Measurements from ENCODE around the gene PATJ.

PATJ gene

DNA sequence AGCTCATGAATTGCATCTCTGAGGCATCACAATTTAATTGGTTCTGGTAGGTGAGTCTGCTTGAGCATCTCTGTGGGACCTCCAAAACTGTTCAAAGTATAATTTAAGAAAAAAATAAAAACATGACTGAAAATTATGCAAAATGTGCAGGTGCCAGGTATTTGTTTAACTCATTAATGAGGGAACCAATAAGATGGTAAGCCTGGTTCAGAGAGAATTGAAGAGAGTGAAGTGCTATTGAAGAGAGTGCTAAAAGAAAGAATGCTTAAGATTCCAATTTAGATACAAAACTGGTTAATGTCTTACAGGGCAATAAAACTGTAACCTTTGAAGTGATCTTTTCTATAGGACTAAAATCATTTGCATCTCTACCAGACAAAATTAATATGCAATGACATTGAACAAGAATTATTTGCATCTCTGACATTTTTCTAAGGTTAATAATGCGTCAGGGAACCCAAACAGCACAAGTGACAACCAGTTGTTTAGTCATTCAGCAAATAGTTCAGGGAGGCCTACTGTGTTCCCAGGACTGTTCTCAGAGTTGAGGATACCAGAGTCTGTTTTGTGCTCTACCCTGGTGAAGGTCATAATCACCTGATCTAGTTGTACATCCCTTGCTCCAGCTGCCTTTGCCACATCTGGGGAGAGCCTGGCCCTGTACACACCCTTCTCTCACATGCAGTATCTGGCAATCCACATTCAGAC is 183.5 kb downstream of the PATJ start:
- H3K4me3 ChIP-seq (ENCODE audit: low read length): no peak overlapping the region
- TF ChIP-seq, protein P1, sequence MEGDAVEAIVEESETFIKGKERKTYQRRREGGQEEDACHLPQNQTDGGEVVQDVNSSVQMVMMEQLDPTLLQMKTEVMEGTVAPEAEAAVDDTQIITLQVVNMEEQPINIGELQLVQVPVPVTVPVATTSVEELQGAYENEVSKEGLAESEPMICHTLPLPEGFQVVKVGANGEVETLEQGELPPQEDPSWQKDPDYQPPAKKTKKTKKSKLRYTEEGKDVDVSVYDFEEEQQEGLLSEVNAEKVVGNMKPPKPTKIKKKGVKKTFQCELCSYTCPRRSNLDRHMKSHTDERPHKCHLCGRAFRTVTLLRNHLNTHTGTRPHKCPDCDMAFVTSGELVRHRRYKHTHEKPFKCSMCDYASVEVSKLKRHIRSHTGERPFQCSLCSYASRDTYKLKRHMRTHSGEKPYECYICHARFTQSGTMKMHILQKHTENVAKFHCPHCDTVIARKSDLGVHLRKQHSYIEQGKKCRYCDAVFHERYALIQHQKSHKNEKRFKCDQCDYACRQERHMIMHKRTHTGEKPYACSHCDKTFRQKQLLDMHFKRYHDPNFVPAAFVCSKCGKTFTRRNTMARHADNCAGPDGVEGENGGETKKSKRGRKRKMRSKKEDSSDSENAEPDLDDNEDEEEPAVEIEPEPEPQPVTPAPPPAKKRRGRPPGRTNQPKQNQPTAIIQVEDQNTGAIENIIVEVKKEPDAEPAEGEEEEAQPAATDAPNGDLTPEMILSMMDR (IDR thresholded peaks at IDR 0.05; ENCODE audit: insufficient read depth, low read depth, low read length, missing control alignments): no peak
- peak; percentile 55 for DNase-seq (ENCODE audit: low read depth)

DNA sequence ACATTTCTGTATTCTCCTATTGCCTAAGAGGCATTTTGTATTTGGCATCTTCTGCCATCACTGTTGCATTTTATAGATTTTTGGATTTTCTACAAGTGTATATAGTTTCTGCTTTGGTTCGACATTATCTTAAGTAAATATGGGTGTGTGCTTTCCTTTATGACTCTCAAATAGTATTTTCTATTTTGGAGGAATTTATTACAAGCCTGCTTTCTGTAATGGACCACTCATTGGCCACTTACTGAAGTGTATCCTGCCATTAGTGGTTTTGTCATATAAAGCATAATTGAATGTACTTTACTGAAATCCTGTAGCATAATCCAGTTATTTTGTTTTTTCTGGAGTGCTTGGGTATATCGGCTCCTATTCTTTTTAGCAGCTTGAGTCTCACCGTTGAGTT is 184.3 kb downstream of the PATJ start:
- no peak overlapping the region for H3K4me3 ChIP-seq (ENCODE audit: low read length)
- TF ChIP-seq, protein P1 (IDR thresholded peaks at IDR 0.05; ENCODE audit: insufficient read depth, low read depth, low read length, missing control alignments): no peak
- DNase-seq (ENCODE audit: low read depth): no peak

DNA sequence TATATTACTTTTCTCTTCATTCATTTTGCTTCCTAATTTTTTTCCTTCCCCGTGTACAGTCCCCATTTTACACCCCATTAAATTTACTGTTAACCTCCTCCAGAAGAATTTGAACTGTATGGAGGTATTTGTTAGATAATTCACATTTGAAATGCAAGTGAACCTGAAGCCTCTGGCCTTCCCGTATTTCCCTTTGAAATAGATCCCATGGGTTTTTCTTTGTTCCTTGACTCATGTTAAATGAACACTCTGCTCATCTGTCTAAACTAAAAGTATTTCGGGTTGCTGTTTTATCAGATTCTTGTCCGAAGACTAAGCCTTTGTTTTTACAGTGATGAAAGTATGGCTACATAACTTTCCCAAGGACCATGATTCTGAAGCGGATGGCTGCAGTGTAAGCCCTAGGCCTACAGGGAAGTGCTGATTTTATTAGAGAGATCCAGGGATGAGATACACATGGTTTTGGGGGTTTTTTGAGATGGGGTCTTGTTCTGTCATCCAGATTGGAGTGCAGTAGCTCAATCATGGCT is 187.9 kb downstream of the PATJ start:
- no peak for DNase-seq (ENCODE audit: low read depth)
- TF ChIP-seq, protein P1 (IDR thresholded peaks at IDR 0.05; ENCODE audit: insufficient read depth, low read depth, low read length, missing control alignments): no peak
- no peak overlapping the region for H3K4me3 ChIP-seq (ENCODE audit: low read length)

DNA sequence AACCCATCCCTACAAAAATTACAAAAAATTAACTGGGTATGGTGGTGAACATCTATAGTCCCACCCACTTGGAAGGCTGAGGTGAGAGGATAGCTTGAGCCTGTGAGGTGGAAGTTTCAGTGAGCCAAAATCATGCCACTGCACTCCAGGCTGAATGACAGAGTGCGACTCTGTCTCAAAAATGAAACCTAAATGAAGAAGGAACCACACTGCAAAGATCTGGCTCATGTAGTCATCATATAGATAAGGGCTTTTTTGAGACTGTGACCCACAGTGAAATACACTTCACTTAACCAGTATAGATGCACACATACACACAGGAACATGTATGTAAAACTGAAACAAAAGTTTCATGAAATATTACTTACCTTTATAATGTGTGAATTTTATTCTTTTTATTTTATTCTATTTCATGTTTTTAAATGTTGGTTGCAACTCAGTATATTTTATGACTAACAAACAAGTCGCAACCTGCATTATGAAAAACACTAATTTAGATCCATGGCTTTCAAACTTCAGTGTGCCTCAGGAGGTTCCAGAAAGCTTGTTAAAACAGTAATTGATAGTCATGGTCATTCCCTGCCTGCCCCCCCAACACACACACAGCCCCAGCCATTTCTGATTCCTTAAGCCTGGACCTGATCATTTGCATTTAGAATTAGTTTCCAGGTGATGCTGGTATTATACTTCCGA is 189.5 kb downstream of the PATJ start:
- no peak overlapping the region for H3K4me3 ChIP-seq (ENCODE audit: low read length)
- TF ChIP-seq, protein P1 (IDR thresholded peaks at IDR 0.05; ENCODE audit: insufficient read depth, low read depth, low read length, missing control alignments): no peak
- DNase-seq (ENCODE audit: low read depth): peak; percentile 49

DNA sequence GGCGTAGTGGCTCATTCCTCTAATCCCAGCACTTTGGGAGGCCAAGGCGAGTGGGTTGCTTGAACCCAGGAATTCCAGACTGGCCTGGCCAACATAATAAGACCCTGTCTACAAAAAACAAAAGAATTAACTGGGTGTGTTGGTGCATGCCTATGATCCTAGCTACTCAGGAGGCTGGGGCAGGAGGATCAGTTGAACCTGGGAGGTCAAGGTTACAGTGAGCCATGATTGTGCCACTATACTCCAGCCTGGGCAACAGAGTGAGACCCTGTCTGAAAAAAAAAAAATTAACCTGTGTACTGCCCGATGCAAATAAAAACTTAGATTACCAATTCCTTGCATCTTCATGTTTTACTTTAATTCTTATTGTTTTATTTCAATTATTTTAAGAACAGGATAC is 193.2 kb downstream of the PATJ start:
- DNase-seq (ENCODE audit: low read depth): no peak
- TF ChIP-seq, protein P1 (IDR thresholded peaks at IDR 0.05; ENCODE audit: insufficient read depth, low read depth, low read length, missing control alignments): no peak
- no peak overlapping the region for H3K4me3 ChIP-seq (ENCODE audit: low read length)

DNA sequence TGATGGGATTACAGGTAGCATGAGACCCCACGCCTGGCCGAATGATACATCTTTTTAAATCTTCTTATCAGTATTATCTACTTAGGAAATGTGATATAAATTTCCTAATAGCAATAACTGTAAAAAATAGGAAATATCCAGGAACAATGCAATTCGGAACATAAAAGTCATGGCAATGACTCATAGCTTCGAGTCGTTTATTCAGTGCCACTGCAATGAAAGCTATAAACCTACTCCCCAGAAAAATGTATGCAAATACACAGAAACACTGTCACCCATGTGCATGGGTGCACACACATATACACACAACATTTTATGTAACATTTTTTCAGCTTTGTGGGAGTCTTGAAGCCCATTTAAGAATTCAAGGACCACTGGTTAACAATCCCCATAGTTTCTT is 194.6 kb downstream of the PATJ start:
- H3K4me3 ChIP-seq (ENCODE audit: low read length): no peak overlapping the region
- DNase-seq (ENCODE audit: low read depth): no peak
- TF ChIP-seq, protein P1 (IDR thresholded peaks at IDR 0.05; ENCODE audit: insufficient read depth, low read depth, low read length, missing control alignments): no peak

Data from epithelial cell of esophagus (primary cell).